Ishikawa (cell line): Measurements from ENCODE around the gene SRXN1.

ENCODE experiments used
- CEBPB ChIP-seq: IDR thresholded peaks from 2 replicates; pipeline ENCODE4 v1.6.1; 2012
- CREB1 ChIP-seq: IDR thresholded peaks from 2 replicates; pipeline ENCODE4 v1.6.1; 2012; ENCODE audit warnings: low read depth
- EGR1 ChIP-seq: IDR thresholded peaks from 2 replicates; pipeline ENCODE4 v1.6.1; 2012
- FOXM1 ChIP-seq: IDR thresholded peaks from 2 replicates; pipeline ENCODE4 v1.6.1; 2012; ENCODE audit warnings: low read depth, borderline replicate concordance
- MAX ChIP-seq: IDR thresholded peaks from 2 replicates; pipeline ENCODE4 v1.6.1; 2012
- TCF12 ChIP-seq: IDR thresholded peaks from 2 replicates; pipeline ENCODE4 v1.6.1; 2012; ENCODE audit warnings: low read depth
- YY1 ChIP-seq: IDR thresholded peaks from 2 replicates; pipeline ENCODE4 v1.6.1; 2012; ENCODE audit warnings: low read depth

- no peak for TF ChIP-seq CEBPB
- TF ChIP-seq FOXM1 = no peak
- TF ChIP-seq TCF12 = no peak
- no peak for TF ChIP-seq MAX
- no peak for TF ChIP-seq EGR1
- no peak for TF ChIP-seq CREB1
- TF ChIP-seq YY1 = no peak
Observed at GRCh38 chr20:634148-634925, 18.7 kb downstream of the SRXN1 start.
